Left lung (tissue), 10 donors: Measurements from ENCODE around the gene MED25. TPM values are rescaled to one million over a fixed set of nuclear protein-coding genes. Genes with fewer than 3 reads are reported as not detected.

Experiments
- ATAC-seq: fragments of 200-7000 bp; cut with Tn5 transposase; one replicate; pipeline ENCODE4 v1.9.1; 2020; ENCODE audit warnings: moderate library complexity
- DNase-seq, 4 donors: peaks; one replicate each; pipeline ENCODE4 v3.0.0-alpha.2; 2013 to 2020
- H3K27ac ChIP-seq, 2 donors: fragments of 200-600 bp; sonication (generic) in 1 of 2; one replicate each; pipeline versions ENCODE4 v1.5.0 to v1.8.0; 2020 to 2021
- H3K27me3 ChIP-seq, 2 donors: fragments of 200-600 bp; sonication (generic) in 1 of 2; one replicate each; pipeline versions ENCODE4 v1.5.0 to v1.8.0; 2020 to 2021
- H3K36me3 ChIP-seq, 2 donors: fragments of 200-600 bp; sonication (generic) in 1 of 2; one replicate each; pipeline versions ENCODE4 v1.5.0 to v1.8.0; 2020 to 2021
- H3K4me1 ChIP-seq, 2 donors: fragments of 200-600 bp; one replicate each; pipeline ENCODE4 v1.8.0; 2021
- H3K4me3 ChIP-seq, 2 donors: fragments of 200-600 bp; sonication (generic) in 1 of 2; one replicate each; pipeline versions ENCODE4 v1.5.0 to v1.8.0; 2020 to 2021; ENCODE audit warnings: mild to moderate bottlenecking in 1 of 2
- H3K9me3 ChIP-seq, 2 donors: fragments of 200-600 bp; sonication (generic) in 1 of 2; one replicate each; pipeline versions ENCODE4 v1.5.0 to v1.8.0; 2020 to 2021
- CTCF ChIP-seq, 2 donors: fragments of 200-600 bp; sonication (generic) in 1 of 2; IDR thresholded peaks; one replicate each; pipeline versions ENCODE4 v1.5.0 to v1.8.0; 2021; ENCODE audit warnings: antibody characterized with exemption in 2 of 2
- intact Hi-C, 2 donors: fragments of 100-400 bp; cut with DNase I; formaldehyde crosslinking; loops; one replicate each; pipeline versions ENCODE4 v1.11.2 to v1.14.2; 2022
- polyA plus RNA-seq, 6 donors: library from polyadenylated mRNA; unstranded; fragments of 120-200 nt; gene quantifications; one replicate each; pipeline ENCODE4 v1.2.1, GENCODE V29; 2013; ENCODE audit not compliant: insufficient read length in 6 of 6
- total RNA-seq, 2 donors: library from RNA; stranded (reverse); fragmentation: NEBNext Ultra II Directional; extraction: Animal tissue kit (Norgen Biotek cat#: 25700); gene quantifications; one replicate each; pipeline ENCODE4 v1.2.1, GENCODE V29; 2021
- donor health status: DM: no; HTN: yes; CAD: no.
- donor health status: DM: no; HTN: no; CAD: no.

The MED25 gene
- total and polyA plus RNA-seq, 8 donors = 52.1 to 67.4 (median 57.6) TPM

DNA sequence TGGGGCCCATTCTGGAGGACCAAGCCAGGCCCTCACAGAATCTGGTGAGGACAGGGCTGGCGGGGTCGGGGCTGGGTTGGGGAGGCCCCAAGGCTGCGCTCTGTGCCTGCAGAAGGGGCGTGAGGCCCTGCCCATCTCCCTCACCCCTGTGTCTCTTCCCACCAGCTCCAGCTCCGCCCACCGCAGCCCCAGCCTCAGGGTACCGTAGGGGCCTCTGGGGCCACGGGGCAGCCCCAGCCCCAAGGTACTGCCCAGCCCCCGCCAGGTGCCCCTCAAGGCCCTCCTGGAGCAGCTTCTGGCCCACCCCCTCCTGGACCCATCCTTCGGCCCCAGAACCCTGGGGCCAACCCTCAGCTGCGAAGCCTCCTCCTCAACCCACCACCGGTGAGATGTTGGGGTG is 17.5 kb downstream of the MED25 start:
- no peak for TF ChIP-seq CTCF (IDR thresholded peaks at IDR 0.05)
- Histone ChIP-seq H3K4me1 (peaks cover 0 to 26% of the 10 kb centered on the region in 2 donors), H3K9me3 (no peaks in the 10 kb centered on the region), H3K4me3 (no peak overlapping the region), H3K27ac (no peak overlapping the region), H3K27me3 (no peaks in the 10 kb centered on the region), H3K36me3 (peaks cover 0 to 96% of the 10 kb centered on the region in 2 donors)
- intact Hi-C loops = no loop called here
- DNase-seq (no peak), ATAC-seq (no peak)

DNA sequence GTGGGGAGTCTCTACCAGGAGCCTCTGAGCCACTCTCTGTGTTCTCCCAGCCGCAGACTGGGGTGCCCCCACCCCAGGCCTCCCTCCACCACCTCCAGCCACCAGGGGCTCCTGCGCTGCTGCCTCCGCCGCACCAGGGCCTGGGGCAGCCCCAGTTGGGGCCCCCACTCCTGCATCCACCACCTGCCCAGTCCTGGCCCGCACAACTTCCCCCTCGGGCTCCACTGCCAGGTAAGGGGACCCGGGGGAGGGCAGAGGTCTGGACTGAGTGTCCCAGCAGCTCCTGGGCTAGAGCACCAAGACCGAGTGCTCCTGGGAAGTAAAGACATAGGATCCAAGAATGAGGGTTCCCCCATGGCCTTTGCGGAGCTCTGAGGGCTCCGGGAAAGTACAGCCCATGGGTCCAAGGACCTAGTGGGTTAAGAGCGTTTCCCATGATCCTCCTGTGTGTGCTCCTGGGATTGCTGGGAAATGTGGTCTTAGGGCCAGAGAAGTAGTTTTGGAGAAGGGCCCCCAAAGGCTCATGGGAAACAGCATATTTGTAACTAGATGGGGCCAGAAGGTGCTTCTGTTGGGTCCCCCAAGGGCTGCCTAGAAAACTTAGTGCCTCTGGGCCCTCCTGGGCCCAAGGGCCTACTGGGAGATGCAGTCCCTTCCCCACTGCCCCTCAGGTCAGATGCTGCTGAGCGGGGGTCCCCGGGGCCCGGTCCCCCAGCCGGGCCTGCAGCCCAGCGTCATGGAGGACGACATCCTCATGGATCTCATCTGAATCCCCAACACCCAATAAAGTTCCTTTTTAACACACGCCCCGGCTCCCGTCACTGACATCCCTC is 18.3 kb downstream of the MED25 start:
- Histone ChIP-seq H3K36me3 (peaks cover 0 to 87% of the 10 kb centered on the region in 2 donors), H3K4me1 (peaks cover 0 to 19% of the 10 kb centered on the region in 2 donors), H3K27ac (no peak overlapping the region), H3K27me3 (no peaks in the 10 kb centered on the region), H3K9me3 (no peaks in the 10 kb centered on the region), H3K4me3 (no peak overlapping the region)
- no peak for TF ChIP-seq CTCF (IDR thresholded peaks at IDR 0.05)
- ATAC-seq = no peak
- intact Hi-C loops = no loop called here
- no peak for DNase-seq

- Histone ChIP-seq H3K4me3 (no peak overlapping the region), H3K27me3 (no peaks in the 10 kb centered on the region), H3K9me3 (no peaks in the 10 kb centered on the region), H3K27ac (no peak overlapping the region), H3K36me3 (peaks cover 0 to 82% of the 10 kb centered on the region in 2 donors), H3K4me1 (peaks cover 0 to 14% of the 10 kb centered on the region in 2 donors)
- no peak for TF ChIP-seq CTCF (IDR thresholded peaks at IDR 0.05)
- ATAC-seq = no peak
- intact Hi-C loops = no loop called here
- DNase-seq = no peak
Measured at GRCh38 chr19:49837009-49837310, 18.9 kb downstream of the MED25 start.

- Histone ChIP-seq H3K27ac (no peak overlapping the region), H3K4me1 (peaks cover 0 to 9% of the 10 kb centered on the region in 2 donors), H3K4me3 (no peak overlapping the region), H3K9me3 (no peaks in the 10 kb centered on the region), H3K27me3 (no peaks in the 10 kb centered on the region), H3K36me3 (peaks cover 0 to 77% of the 10 kb centered on the region in 2 donors)
- DNase-seq = no peak
- intact Hi-C loops = no loop called here
- no peak for ATAC-seq
- no peak for TF ChIP-seq CTCF (IDR thresholded peaks at IDR 0.05)
Measured at GRCh38 chr19:49837425-49837824, 19.3 kb downstream of the MED25 start.

DNA sequence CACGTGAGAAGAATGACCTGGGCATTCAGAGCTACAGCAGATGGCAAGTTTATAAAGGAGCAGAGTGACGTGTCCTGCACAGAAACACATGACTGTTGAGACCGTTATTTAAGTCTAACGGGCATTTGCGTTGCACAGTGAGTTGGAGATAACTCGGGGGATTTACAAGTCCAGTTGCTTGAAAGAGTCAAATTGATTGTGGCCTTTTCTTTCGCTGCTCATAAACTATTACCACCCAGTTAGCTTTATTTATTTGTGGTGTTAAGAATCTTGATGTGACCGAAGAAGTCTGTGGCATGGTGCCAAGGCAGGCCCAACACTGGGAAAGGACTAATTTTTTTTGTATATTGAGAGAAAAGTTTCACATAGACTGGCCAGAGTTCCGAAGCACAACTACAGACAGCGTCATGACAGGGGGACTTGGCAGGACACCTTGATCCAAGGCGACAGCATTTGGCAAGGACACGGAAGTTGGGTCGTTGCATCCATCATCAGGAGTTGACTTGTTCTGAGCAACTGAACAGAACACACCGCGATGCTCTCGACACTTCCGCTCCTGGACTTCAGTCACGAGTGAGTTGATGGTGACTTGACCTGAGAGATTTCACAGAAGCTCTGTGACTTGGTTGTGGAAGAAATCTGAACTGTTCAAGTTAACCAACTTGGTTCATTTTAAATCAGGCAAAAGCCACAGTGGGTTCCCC is 20.9 kb downstream of the MED25 start:
- no peak for DNase-seq
- no peaks in the 10 kb centered on the region for H3K4me1 ChIP-seq
- H3K27ac ChIP-seq = no peak overlapping the region
- intact Hi-C loops = no loop called here
- no peaks in the 10 kb centered on the region for H3K27me3 ChIP-seq
- TF ChIP-seq CTCF (IDR thresholded peaks at IDR 0.05) = no peak
- H3K36me3 ChIP-seq = peaks cover 0 to 61% of the 10 kb centered on the region in 2 donors
- H3K4me3 ChIP-seq = no peak overlapping the region
- no peak for ATAC-seq
- H3K9me3 ChIP-seq = no peaks in the 10 kb centered on the region
